ENCODE data around the gene CLIC4.
"Not testable (repeated sequence)": the region's sequence is repeated elsewhere in the genome, so short reads cannot be mapped to it uniquely, and the experiment has no call there.

Gene CLIC4

DNA sequence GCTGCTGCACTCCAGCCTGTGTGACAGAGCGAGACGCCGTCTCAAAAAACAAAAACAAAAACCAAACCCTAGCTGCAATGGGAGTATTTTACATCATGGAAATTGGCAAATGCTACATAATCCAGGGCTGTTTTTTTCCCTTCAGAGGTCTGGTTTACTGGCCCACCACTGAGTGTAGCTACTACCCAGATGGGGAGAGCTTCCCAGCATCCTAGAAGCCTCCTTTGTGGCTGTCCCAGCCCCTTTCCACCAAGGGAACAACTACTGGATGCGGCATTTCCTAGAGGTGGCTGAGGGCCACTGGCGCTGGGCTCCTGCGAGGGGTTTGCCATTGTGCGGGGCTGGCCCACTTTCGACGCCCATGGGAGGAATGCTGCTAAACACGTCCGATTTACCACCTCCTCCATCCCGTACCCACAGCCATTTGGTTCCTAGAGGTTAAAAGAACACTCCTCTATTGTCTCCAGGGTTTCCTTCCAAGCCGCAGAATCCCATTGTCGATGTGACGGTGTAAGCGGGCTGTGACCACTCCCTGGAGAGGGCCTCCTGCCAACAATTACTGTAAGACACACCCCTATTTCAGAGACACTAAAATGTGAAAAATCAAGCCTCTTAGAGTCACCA lies 129.5 kb downstream of the CLIC4 start:
- DNase-seq (ENCODE audit: low read depth in 2 of 3, low spot score in 1 of 3): no peak

- no peak for DNase-seq (ENCODE audit: low read depth in 2 of 3, low spot score in 1 of 3)
Measured at GRCh38 chr1:24875257-24875656, 130.0 kb downstream of the CLIC4 start.

GRCh38 chr1:24875991-24876506 lies 130.8 kb downstream of the CLIC4 start:
- no peak for DNase-seq (ENCODE audit: low read depth in 2 of 3, low spot score in 1 of 3)

GRCh38 chr1:24878045-24878444 lies 132.8 kb downstream of the CLIC4 start:
- no peak for DNase-seq (ENCODE audit: low read depth in 2 of 3, low spot score in 1 of 3)

GRCh38 chr1:24878775-24879742 lies 133.8 kb downstream of the CLIC4 start:
- no peak for DNase-seq (ENCODE audit: low read depth in 2 of 3, low spot score in 1 of 3)

DNA sequence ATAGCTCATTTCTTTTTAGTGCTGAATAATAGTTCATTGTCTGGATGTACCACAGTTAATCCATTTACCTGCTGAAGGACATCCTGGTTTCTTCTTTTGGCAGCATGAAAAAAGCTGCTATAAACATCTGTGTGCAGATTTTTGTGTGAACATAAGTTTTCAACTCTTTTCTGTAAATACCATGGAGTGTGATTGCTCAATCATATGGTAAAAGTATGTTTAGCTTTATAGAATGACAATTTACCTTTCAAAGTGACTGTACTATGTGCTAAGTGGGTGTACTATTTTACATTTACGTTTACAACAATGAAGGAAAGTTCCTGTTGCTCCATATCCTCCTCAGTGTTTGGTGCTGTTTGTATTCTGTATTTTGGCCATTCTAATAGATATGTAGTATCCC lies 135.8 kb downstream of the CLIC4 start:
- no peak for DNase-seq (ENCODE audit: low read depth in 2 of 3, low spot score in 1 of 3)

DNA sequence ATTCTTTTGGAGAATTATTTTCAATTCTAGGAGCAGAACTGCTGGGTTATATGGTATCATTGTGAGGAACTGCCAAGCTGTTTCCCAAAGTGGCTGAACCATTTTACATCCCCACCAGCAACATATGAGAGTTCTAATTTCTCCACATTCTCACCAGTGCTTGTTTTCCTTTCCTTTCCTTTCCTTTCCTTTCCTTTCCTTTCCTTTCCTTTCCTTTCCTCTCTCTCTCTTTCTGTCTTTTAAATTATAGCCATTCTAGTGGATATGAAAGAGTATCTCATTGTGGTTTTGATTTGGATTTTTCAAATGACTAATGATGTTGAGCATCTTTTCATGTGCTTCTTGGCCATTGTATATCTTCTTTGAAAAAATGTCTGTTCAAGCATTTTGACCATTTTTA lies 139.5 kb downstream of the CLIC4 start:
- DNase-seq (ENCODE audit: low read depth in 2 of 3, low spot score in 1 of 3): no peak

DNA sequence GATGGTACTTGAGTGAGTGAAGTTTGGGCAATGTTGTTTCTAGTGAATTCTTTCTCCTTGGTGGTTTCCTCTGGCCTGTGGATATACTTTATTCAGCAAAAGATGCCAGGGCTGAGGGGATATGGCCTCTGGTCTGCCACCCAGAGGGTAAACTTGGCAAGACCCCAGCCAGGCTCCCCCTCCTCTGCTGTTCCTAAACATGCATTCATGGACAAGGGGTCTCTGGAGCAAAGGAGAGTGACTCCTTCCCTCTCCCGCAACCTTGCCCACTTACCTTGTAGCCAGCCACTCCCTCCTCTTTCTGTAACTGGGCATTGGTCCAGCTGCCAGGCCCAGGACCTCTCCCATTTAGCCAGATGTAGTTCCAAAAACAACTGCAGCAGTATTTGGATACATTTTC lies 141.0 kb downstream of the CLIC4 start:
- DNase-seq (ENCODE audit: low read depth in 2 of 3, low spot score in 1 of 3): no peak

DNA sequence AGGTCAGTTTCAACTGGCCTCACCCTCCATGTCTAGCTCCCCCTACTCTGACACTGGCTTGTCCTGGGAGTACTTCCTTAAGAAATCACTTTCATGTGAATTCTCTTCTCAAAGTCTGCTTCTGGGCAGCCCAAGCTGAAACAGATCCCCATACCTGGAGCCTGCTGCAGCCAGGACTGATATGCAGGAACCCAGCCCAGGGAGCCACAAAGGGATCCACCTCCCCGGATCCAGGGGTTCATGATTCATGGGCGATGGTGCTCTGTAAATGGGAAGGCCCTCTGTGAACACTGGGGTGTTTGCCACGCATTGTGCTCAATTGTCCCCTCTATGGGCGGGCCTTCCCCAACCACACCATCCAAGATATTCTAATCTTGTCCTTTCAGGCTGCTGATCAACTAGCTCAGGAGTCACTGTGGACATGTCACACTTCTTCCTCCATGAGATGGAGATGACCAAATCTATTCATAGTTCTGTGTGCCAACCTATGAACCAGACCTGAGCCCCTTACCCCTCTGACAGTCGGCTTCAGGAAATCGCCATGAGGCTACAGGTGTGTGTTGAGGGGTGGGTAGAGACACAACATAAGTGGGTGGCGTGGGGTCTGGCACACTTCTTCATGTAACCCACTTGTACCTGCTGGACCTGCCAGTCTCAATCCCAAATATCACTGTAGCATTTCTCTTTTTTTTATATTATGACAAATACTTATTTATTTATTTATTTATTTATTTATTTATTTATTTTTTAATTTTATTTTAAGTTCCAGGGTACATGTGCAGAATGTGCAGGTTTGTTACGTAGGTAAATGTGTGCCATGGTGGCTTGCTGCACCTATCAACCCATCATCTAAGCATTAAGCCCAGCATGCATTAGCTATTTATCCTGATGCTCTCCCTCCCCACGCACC lies 143.1 kb downstream of the CLIC4 start:
- no peak for DNase-seq (ENCODE audit: low read depth in 2 of 3, low spot score in 1 of 3)

GRCh38 chr1:24888971-24889676 lies 143.9 kb downstream of the CLIC4 start:
- no peak for DNase-seq (ENCODE audit: low read depth in 2 of 3, low spot score in 1 of 3)

DNA sequence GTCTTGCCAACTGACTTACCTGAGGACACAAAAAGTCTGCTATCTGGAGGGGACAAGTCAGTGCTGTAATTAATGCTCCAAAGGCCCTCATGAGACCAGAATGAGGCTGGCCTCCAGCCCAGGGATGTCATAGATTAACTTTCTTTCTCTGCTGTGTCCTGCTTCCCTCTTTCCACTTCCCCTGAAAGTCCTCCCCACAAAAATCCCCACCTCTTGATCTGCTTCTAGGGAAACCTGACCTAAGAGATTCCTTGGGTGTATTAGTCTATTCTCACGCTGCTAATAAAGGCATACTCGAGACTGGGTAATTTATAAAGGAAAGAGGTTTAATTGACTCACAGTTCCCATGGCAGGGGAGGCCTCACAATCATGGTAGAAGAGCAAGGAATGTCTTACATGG lies 145.6 kb downstream of the CLIC4 start:
- no peak for DNase-seq (ENCODE audit: low read depth in 2 of 3, low spot score in 1 of 3)

GRCh38 chr1:24891367-24891766 lies 146.1 kb downstream of the CLIC4 start:
- DNase-seq (ENCODE audit: low read depth in 2 of 3, low spot score in 1 of 3): not testable (repeated sequence)

DNA sequence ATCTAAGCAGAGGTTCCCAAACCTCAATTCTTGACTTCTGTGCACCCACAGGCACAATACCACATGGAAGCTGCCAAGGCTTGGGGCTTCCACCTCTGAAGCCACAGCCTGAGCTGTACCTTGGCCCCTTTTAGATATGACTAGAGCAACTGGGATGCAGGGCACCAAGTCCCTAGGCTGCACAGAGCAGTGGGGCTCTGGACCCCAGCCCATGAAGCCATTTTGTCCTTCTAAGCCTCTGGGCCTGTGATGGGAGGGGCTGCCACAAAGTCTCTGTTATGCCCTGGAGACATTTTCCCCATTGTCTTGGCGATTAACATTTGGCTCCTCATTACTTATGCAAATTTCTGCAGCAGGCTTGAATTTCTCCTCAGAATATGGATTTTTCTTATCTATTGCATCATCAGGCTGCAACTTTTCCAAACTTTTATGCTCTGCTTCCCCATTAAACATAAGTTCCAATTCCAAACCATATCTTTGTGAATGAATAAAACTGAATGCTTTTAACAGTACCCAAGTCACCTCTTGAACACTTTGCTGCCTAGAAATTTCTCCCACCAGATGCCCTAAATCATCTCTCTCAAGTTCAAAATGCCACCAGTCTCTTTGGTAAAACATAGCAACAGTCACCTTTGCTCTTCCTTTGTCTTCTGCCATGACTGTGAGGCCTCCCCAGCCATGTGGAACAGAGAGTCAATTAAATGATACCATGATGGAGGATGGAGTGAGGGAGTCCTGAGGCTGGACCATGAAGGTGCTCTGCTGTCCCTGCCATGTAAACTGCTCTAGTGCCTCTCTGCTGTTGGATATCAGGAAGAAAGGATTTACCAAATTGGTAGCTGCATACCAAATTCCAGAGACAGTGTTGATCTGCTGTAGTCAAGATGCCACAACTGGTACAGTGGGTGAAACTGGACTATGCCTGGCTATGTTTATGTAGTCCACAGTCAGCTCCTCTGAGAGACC lies 147.2 kb downstream of the CLIC4 start:
- DNase-seq (ENCODE audit: low read depth in 2 of 3, low spot score in 1 of 3): no peak

DNA sequence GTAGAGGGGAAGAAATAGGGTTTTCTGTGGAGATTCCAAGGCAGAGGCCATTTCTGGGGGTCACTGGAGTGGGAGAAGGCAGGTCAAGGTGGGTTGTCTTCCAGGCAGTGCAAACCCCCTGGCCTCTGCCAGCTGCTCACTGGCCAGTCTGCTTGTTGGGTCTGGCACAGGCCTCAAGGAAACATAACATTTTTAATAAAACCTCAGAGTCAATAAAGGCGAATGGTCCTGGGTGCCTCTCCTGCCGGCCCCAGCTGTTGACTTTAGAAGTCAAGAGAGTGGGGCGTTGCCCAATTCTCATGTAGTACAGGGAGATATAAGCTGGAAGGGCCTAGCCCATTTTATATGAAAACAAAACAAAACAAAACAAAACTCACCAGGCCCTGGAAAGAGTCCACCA lies 148.2 kb downstream of the CLIC4 start:
- DNase-seq (ENCODE audit: low read depth in 2 of 3, low spot score in 1 of 3): no peak

Data from stimulated activated CD4-positive, alpha-beta T cell treated with anti-CD3 and anti-CD28 coated beads, Interleukin-12 subunit alpha, Interleukin-12 subunit beta, amount 100 ng/mL, for 48 hours (primary cell).